HepG2 (cell line): ENCODE results near the gene ADAM22. TPM values are rescaled to one million over a fixed set of nuclear protein-coding genes. Genes with fewer than 3 reads are reported as not detected.

Experiments
- ATAC-seq: fragments of 200-7000 bp; cut with Tn5 transposase; 3 replicates; pipeline ENCODE4 v1.9.1; 2020; ENCODE audit warnings: mild to moderate bottlenecking, moderate library complexity
- BruUV-seq: library from RNA; stranded (reverse); fragments of 400-500 nt; replicated peaks from 2 replicates; lab custom pipeline; 2021; lab: Mats Ljungman, UMichigan
- CTCF ChIA-PET: fragments of 300-600 bp; formaldehyde crosslinking; extraction: SDS; loops from one replicate; lab custom pipeline; 2021; ENCODE audit warnings: low total read pairs, inconsistent platforms, low intra/inter-chr PET ratio; lab: Yijun Ruan, JAX
- POLR2A ChIA-PET: fragments of 350-600 bp; sonication (Branson Sonifier 250); formaldehyde crosslinking; loops from one replicate; lab custom pipeline; 2020; ENCODE audit warnings: antibody characterized with exemption, inconsistent platforms; lab: Yijun Ruan, JAX
- DNase-seq: peaks from one replicate; pipeline ENCODE4 v3.0.0-alpha.2; 2015; ENCODE audit warnings: low spot score
- FAIRE-seq: peaks from 3 replicates; lab custom pipeline; 2011; peaks lifted over from hg19 to GRCh38; lab: Jason Lieb, UNC
- H2AFZ ChIP-seq: one replicate; pipeline ENCODE4 v1.6.1; 2011; ENCODE audit warnings: low read length, inconsistent platforms
- H3K27ac ChIP-seq: fragments of 300-600 bp; 3 replicates; pipeline ENCODE4 v1.8.0; 2011; ENCODE audit warnings: mixed run types, mild to moderate bottlenecking, mixed read lengths, low read length, inconsistent platforms; ENCODE audit not compliant: insufficient read depth; ENCODE audit errors: extremely low read length
- H3K27me3 ChIP-seq, 2 experiments: fragments of 200-600 bp in 1 of 2; 2 replicates in 1 of 2; 3 replicates in 1 of 2; pipeline versions ENCODE4 v1.6.0 to v1.8.0; 2011; ENCODE audit warnings: low read length in 2 of 2, mild to moderate bottlenecking in 2 of 2, moderate library complexity in 2 of 2, inconsistent platforms in 1 of 2; ENCODE audit not compliant: insufficient read depth in 2 of 2, control insufficient read depth in 1 of 2
- H3K36me3 ChIP-seq, 2 experiments: fragments of 200-600 bp in 1 of 2; replicated peaks in 1 of 2; 2 replicates in 1 of 2; 3 replicates in 1 of 2; pipeline versions ENCODE4 v1.5.1 to v1.8.0; 2011; ENCODE audit warnings: low read length in 2 of 2, inconsistent platforms in 1 of 2; ENCODE audit not compliant: insufficient read depth in 2 of 2, control insufficient read depth in 1 of 2
- H3K4me1 ChIP-seq: 2 replicates; pipeline ENCODE4 v1.5.1; 2012; ENCODE audit warnings: low read length, inconsistent platforms; ENCODE audit not compliant: insufficient read depth
- H3K4me2 ChIP-seq: 2 replicates; pipeline ENCODE4 v1.6.0; 2011; ENCODE audit warnings: low read depth, low read length, inconsistent platforms
- H3K4me3 ChIP-seq, 3 experiments: fragments of 200-600 bp in 1 of 3; sonication (generic), shearing (Covaris generic) in 1 of 3; replicated peaks in 1 of 3; 2 replicates each; pipeline ENCODE4 v1.5.1; 2011 to 2016; ENCODE audit warnings: low read length in 3 of 3, inconsistent platforms in 2 of 3, low read depth in 2 of 3, mild to moderate bottlenecking in 2 of 3, control low read depth in 1 of 3, mixed read lengths in 1 of 3; ENCODE audit not compliant: insufficient read depth in 1 of 3
- H3K79me2 ChIP-seq: one replicate; pipeline ENCODE4 v1.6.1; 2011; ENCODE audit warnings: low read length, inconsistent platforms; ENCODE audit not compliant: insufficient read depth
- H3K9ac ChIP-seq: 2 replicates; pipeline ENCODE4 v1.6.0; 2011; ENCODE audit warnings: mild to moderate bottlenecking, low read depth, low read length, inconsistent platforms; ENCODE audit not compliant: insufficient read depth
- H3K9me3 ChIP-seq: 2 replicates; pipeline ENCODE4 v1.5.1; 2012; ENCODE audit warnings: mild to moderate bottlenecking, low read length
- H4K20me1 ChIP-seq: 2 replicates; pipeline ENCODE4 v1.6.0; 2011; ENCODE audit warnings: inconsistent platforms, mild to moderate bottlenecking, low read length, moderate library complexity; ENCODE audit not compliant: insufficient read depth
- CERS6 ChIP-seq: sonication (generic); formaldehyde crosslinking; IDR thresholded peaks from 2 replicates; pipeline ENCODE4 v1.5.0; 2020; ENCODE audit warnings: missing genetic modification reagents
- ZNF343 ChIP-seq: sonication (generic); formaldehyde crosslinking; IDR thresholded peaks from 2 replicates; pipeline ENCODE4 v1.4.0; 2020; ENCODE audit warnings: mild to moderate bottlenecking, missing genetic modification reagents
- ZNF530 ChIP-seq: sonication (generic); formaldehyde crosslinking; IDR thresholded peaks from 2 replicates; pipeline ENCODE4 v1.5.0; 2020; ENCODE audit warnings: low read depth, mild to moderate bottlenecking, missing genetic modification reagents
- WGBS: methylation state at CpG from one replicate; pipeline ENCODE4 v1.1.6; 2017; ENCODE audit warnings: low lambda C conversion rate; 5-methylcytosine and 5-hydroxymethylcytosine counted together
- in situ Hi-C: cut with HindIII; loops from 2 replicates; pipeline ENCODE4 v1.10.0; 2017; ENCODE audit warnings: low pct_unique_long_range_greater_than_20kb; ENCODE audit not compliant: extremely low pct_ligation_motif_present
- intact Hi-C: fragments of 100-400 bp; cut with micrococcal nuclease; formaldehyde crosslinking; loops from one replicate; pipeline ENCODE4 v1.10.0; 2022; ENCODE audit not compliant: unreplicated experiment
- polyA plus RNA-seq, 8 experiments: library from polyadenylated mRNA; depleted of rRNA in 3 of 8; stranded (reverse) in 7 of 8; unstranded in 1 of 8; fragments of >200 nt; fragmentation: Illumina TruSeq in 4 of 8; extraction: Trizol in 4 of 8; gene quantifications; 2 replicates each; pipeline versions ENCODE4 v1.2.1 to v1.2.3, GENCODE V29; 2011 to 2016; ENCODE audit warnings: low read depth in 4 of 8, missing spikeins in 1 of 8, mixed read lengths in 1 of 8; ENCODE audit not compliant: insufficient read depth in 1 of 8
- total RNA-seq, 5 experiments: library from RNA; depleted of rRNA; stranded (reverse); fragments of >200 nt; fragmentation: Illumina TruSeq; extraction: Trizol; gene quantifications; 2 replicates each; pipeline ENCODE4 v1.2.3, GENCODE V29; 2016; ENCODE audit warnings: low read depth in 1 of 5
- TF ChIP-seq, protein P1 (sequence below), 2 experiments: fragments of 450-650 bp in 1 of 2; sonication (generic) in 1 of 2; formaldehyde crosslinking; IDR thresholded peaks; 2 replicates each; pipeline versions ENCODE4 v1.5.0 to v1.8.0; 2020 to 2022; ENCODE audit warnings: mild to moderate bottlenecking in 1 of 2, missing genetic modification reagents in 1 of 2
- TF ChIP-seq, protein P2 (sequence below): sonication (generic); formaldehyde crosslinking; IDR thresholded peaks from 2 replicates; pipeline ENCODE4 v1.5.0; 2020; ENCODE audit warnings: mild to moderate bottlenecking, missing genetic modification reagents

The ADAM22 gene
- total and polyA plus RNA-seq, 2 of the 13 experiments (the other 11 are each of a cell fraction or from before 2014, with no cell fraction given), result 1.9 to 6.7 TPM

DNA sequence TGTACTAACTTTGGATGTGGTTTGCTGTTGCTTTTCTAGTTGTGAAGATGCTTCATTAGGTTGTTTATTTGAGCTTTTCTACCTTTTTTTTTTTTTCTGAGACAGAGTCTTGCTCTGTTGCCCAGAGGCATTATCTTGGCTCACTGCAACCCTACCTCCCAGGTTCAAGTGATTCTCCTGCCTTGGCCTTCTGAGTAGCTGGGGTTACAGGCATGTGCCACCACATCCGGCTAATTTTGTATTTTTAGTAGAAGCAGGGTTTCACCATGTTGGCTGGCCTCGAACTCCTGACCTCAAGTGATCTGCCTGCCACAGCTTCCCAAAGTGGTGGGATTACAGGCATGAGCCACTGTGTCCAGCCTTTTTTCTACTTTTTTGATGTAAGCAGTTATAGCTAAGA is 93.7 kb downstream of the ADAM22 start:
- WGBS, result 40% methylated on average over 2 of the region's 2 CpGs
- TF ChIP-seq, protein P1, sequence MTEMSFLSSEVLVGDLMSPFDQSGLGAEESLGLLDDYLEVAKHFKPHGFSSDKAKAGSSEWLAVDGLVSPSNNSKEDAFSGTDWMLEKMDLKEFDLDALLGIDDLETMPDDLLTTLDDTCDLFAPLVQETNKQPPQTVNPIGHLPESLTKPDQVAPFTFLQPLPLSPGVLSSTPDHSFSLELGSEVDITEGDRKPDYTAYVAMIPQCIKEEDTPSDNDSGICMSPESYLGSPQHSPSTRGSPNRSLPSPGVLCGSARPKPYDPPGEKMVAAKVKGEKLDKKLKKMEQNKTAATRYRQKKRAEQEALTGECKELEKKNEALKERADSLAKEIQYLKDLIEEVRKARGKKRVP (CRISPR knock-in tag; IDR thresholded peaks at IDR 0.05), result no peak
- TF ChIP-seq ZNF530 (CRISPR knock-in tag), result no peak
- TF ChIP-seq CERS6, result no peak
- no peak for TF ChIP-seq ZNF343 (CRISPR knock-in tag)
- TF ChIP-seq, protein P2, sequence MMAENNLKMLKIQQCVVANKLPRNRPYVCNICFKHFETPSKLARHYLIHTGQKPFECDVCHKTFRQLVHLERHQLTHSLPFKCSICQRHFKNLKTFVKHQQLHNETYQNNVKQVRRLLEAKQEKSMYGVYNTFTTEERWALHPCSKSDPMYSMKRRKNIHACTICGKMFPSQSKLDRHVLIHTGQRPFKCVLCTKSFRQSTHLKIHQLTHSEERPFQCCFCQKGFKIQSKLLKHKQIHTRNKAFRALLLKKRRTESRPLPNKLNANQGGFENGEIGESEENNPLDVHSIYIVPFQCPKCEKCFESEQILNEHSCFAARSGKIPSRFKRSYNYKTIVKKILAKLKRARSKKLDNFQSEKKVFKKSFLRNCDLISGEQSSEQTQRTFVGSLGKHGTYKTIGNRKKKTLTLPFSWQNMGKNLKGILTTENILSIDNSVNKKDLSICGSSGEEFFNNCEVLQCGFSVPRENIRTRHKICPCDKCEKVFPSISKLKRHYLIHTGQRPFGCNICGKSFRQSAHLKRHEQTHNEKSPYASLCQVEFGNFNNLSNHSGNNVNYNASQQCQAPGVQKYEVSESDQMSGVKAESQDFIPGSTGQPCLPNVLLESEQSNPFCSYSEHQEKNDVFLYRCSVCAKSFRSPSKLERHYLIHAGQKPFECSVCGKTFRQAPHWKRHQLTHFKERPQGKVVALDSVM (CRISPR knock-in tag), result no peak
- Histone ChIP-seq H3K9me3 (peaks cover 24% of the 10 kb centered on the region), H3K4me1 (no peaks in the 10 kb centered on the region), H3K4me2 (no peak overlapping the region), H3K27me3 (no peaks in the 10 kb centered on the region), H4K20me1 (no peaks in the 10 kb centered on the region), H3K9ac (no peak overlapping the region), H3K79me2 (no peaks in the 10 kb centered on the region), H3K4me3 (no peak overlapping the region), H2AFZ (no peak overlapping the region), H3K36me3 (no peaks in the 10 kb centered on the region), H3K27ac (no peak overlapping the region)
- ATAC-seq, result no peak
- ChIA-PET POLR2A (no interaction called here), CTCF (no interaction called here)
- no peak for FAIRE-seq
- BruUV-seq, result no TSS peak
- intact Hi-C loops, result no loop called here
- DNase-seq, result no peak
- in situ Hi-C loops, result no loop called here
